HTERT RPE-1 (cell line): Measurements from ENCODE around the gene ARHGAP12.
"Not testable (repeated sequence)": the region's sequence is repeated elsewhere in the genome, so short reads cannot be mapped to it uniquely, and the experiment has no call there.

Source experiments
- in situ Hi-C: fragments of 300-500 bp; cut with MboI; formaldehyde crosslinking; loops from 4 replicates; pipeline ENCODE4 v1.14.3; 2020; ENCODE audit warnings: low sequenced_read_pairs

Gene ARHGAP12

DNA sequence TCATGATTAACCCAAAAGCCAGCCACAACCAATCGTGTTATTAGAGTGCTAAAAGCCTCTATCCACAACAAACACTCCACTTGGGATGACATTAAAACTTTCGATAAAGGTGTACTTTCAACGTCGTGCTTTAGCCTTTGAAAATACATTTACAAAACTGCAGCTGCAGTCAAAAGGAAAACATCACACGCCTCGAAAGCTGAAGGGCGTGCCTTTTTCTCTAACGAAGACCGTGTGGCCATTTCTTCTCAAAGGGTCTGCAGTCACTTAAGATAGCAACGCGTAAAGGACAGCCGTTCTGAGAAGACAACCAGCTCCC lies 1.1 kb downstream of the ARHGAP12 start:
- in situ Hi-C loops: no loop called here

DNA sequence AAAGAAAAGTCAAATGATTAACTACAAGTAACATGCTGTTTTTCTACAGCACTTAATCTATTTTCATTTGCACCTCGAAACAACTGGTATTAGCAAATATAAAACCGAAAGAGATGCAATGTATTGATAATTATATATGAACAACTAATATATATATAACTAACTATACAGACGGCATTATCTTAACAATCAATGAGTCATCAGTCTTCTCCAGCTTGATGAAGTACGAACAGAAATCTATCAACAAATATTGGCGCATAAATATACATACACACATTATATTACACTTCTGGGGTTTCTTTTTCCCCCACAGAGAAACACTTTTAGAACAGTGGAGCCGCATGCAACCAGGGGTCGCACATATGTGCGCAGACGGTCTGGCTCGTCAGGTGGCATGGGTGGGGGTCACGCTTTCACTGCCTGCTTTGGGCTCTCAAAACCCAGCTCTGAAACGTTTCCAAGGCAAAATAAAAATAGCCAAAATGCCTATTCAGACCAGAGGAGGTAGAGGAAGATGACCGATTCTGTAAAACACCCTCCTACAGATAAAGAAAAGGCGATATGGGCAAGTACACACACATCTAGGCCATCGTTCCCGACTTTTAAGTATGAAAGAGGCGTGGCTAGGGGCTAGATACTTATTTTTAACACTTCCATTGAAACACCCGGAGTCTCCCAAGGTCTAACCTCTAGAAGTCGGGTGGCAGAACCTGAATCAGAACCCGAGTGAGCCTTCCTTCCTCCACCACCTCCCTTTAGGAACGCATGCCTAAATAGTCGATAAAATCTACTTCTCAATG lies 1.7 kb downstream of the ARHGAP12 start:
- in situ Hi-C loops: no loop called here

DNA sequence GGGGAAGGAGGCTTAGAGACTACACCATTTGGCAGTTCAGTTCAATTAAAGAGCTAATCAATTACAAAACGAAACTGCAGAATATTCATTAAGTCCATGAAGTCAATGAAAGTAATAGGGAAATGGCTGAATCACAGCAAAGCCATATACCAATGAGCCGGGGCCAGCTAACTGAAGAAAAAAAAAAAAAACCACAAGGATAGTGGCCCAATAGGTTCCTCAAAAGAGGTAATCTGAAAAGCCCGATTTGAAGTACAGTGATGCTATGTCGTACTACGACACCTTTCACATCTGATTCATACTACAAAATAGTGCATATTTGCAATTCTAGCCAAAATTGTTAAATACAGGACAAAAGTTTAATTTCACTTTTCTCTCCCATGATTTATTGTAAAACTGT lies 2.5 kb downstream of the ARHGAP12 start:
- in situ Hi-C loops: no loop called here

DNA sequence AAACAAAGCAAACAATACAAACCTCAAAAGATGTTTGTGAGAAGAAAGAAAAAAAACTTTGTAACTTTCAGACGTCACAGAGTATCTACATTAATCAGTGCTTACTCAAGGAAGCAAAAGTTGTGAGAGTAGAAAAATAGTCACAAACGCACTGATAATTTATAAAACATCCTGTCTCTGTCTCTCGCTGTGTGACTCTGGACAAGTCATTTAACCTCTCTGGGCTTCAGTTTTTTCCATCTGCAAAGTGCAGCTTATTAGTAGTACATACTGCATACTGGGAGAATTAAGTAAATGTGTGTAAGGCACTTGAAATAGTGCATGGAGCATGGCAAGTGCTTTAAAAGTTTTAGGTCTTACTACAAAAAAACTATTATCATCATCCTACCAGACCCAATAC lies 3.8 kb downstream of the ARHGAP12 start:
- in situ Hi-C loops: no loop called here

DNA sequence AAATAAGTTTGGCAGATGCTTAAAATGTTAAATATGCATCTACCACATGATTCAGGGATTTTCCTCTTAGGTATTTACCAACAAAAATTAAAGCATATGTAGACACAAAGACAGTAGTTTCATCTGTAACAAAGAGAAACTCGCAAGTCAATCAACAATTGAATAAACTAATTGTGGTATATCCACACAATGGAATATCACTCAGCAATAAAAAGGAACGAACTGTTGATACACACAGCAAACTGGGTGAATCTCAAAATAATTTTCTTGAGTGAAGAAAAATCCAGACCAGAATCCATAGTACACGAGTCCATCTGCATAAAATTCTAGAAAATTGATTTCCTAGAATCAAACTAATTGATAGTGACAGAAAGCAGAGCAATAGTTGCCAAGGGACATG lies 5.2 kb downstream of the ARHGAP12 start:
- in situ Hi-C loops: no loop called here

DNA sequence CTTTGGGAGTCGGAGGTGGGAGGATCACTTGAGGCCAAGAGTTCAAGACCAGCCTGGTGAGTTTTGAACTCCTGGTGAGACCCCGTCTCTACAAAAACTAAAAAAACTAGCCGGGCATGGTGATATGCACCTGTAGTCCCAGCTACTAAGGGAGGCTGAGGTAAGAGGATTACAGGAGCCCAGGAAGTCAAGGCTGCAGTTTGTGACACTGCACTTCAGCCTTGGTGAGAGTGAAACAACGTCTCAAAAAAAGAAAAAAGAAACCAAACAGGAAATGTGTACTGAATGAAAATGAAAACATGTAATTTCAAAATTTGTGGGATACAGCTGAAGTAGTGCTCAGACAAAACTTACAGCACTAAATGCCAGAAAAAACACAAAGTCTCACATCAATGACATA lies 7.6 kb downstream of the ARHGAP12 start:
- in situ Hi-C loops: no loop called here

DNA sequence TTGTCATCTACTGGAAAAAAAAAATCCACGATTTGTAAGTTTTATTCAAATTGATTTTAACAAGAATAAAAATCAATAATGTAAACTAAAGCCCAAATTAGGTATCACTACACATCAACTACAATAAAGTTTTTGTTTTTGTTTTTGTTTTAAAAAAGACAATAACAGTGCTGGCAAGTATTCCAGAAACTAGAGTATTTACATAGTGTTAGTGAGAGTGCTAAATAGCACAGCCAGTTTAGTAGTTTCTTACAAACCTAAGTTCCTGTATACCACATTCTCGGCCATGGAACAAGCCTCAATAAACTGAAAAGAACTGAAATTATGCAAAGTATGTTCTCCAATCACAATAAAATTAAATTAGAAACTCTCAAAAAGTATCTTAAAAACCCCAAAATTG lies 8.1 kb downstream of the ARHGAP12 start:
- in situ Hi-C loops: no loop called here

DNA sequence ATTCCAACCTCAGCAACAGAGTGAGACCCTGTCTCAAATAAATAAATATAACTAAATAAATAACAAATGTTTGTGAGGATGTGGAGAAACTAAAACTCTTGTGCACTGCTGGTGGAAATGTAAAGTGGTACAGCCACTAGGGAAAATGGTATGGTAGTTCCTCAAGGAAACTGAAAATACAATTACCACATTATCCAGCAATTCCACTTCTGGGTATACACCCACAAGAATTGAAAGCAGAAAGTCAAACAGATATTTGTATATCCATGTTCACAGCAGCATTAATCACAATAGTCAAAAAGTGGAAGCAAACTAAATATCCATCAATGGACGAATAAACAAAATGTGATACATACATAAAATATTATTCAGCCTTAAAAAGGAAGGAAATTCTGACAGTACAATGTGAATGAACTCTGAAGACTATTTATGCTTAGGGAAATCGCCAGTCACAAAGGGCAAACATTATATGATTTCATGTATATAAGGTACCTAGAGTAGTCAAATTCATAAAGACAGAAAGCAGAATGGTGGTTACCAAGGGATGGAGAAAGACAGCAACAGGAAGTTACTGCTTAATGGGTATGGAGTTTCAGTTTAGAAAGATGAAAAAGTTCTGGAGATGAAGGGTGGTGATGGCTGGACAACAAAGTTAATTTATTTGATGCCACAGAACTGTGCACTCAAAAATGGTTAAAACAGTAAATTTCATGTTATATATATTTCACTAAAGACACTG lies 9.8 kb downstream of the ARHGAP12 start:
- in situ Hi-C loops: no loop called here

DNA sequence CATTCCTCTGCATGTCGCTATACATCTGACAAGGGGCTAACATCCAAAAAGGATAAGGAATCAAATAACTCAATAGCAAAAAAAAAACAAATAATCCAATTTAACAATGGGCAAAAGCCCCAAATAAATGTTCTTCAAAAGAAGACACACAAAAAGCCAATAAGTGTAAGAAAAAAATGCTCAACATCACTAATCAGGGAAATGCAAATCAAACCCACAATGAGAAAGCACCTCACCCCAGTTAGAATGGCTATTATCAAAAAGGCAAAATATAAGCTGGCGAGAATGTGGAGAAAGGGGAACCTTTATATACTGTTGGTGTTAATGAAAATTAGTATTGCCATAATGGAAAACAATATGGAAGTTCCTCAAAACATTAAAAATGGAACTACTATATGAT lies 14.3 kb downstream of the ARHGAP12 start:
- in situ Hi-C loops: no loop called here

DNA sequence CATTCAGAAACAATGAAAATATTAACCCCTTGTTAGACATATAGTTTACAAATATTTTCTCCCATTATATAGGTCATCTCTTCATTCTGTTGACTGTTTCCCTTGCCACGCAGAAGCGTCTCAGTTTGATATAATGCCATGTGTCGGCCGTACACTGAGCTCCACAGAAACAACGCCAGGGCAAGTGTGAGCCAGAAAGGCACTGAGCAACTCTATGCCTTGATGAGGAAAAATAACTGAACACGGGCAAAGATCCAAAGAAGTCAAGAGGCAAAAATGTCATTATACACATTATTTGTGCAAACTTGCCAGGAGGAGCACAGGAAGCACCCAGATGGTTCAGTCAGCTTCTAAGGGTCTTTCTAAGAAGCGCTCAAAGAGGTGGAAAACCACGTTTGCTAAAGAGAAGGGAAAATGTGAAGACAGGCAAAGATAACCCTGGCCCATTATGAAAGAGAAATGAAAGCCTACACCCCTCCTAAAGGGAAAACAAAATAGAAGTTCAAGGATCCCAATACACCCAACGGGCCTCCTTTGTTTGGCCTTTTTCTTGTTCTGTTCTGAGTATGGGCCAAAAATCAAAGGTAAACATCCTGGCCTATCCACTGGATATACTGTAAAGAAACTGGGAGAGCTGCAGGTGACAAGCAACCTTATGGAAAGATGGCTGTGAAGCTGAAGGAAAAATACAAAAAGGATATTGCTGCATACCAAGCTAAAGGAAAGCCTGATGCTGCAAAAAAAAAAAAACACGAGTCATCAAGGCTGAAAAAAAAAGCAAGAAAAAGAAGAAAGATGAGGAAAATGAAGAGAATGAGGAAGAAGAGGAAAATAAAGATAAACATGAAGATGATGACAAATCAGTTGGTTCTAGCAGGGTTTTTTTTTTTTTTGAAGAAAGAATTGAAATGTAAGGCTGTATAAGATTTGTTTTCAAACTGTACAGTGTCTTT lies 15.5 kb downstream of the ARHGAP12 start:
- in situ Hi-C loops: no loop called here

DNA sequence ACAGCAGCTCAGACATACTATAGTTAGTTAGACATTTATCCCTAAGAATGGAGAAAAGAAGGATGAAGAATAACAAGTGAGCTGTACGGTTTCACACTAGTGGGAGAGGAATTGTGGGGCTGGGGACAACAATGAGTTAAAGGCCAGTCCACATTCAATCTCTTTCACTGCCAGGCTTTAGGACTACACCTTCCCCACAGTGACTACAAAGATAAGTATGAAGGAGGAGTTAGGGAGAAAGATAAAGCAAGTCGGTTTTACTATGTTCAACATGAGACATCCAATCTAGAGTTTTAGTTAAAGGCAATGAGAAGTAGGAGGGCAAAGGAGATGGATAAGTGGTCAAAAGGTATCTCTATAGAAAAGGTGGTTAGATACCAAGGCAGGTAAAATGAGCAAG lies 16.3 kb downstream of the ARHGAP12 start:
- in situ Hi-C loops: no loop called here

DNA sequence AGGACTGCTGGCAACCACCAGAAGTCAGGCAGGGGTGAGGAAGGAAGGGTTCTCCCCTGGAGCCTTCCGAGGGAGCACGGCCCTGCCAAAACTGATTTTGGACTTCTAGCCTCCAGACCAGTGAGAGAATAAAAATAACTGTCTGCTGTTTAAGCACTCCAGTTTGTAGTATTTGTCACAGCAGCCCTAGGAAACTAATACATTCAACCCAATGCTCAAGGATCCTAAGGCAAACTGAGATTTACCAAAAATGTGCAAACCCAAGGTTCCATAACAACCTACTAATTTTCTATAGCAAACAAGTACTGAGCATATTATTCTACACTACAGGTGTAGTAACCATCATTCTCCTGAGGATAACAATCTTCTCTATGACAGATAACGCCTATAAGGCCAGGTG lies 18.6 kb downstream of the ARHGAP12 start:
- in situ Hi-C loops: no loop called here

DNA sequence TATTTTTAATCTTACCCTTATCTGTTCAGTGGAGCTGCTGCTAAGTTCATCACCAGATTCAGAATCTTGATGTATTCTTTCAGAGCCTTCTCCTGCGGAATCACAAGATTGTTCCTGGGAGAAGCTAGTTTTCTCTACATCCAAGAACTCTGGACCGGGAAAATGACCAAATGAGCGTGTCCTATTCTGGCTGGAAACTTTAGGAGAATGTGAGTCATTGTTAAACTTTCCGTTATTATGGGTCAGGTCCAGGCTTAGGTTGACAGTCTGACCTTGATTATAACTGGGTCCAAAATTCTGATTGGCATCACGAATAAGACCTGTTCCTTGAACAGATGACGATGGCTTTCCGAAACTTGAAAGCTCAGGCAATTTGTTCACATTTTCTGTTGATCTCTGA lies 20.5 kb downstream of the ARHGAP12 start:
- in situ Hi-C loops: no loop called here

DNA sequence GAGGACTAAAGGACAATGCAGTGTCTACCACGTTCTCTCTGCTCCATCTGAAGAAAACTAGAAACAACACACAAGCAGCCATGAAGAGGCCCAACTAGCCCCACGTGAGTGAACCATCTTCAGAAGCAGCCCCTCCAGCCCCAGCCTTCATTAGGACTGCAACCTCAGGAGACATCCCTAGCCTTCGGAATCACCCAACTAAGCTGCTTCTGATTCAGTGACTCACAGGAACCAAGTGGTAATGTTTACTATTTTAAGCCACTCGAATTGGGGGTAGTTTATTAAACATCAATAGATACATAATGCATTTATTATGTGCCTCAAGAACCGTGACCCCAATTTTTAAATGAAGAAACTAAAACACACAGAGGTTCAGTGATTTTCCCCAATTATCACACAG lies 22.6 kb downstream of the ARHGAP12 start:
- in situ Hi-C loops: no loop called here

DNA sequence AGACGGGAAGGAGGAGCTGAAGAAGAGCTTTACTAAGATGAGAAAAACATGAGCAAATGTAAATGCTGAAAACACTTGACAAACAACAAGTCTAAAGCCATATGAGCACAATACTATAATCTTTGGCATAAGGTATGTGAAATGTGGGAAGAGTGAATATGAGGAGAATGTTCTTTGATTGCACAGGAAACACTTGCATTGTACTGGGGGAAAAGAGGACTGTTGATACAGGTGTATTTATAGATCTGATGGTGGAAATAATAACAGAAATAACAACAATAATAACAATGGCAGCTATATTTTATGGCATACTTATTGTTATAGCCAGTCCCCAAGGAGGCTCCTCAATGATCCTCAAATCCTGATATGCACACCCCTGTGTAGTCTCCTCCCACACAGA lies 23.0 kb downstream of the ARHGAP12 start:
- in situ Hi-C loops: no loop called here

DNA sequence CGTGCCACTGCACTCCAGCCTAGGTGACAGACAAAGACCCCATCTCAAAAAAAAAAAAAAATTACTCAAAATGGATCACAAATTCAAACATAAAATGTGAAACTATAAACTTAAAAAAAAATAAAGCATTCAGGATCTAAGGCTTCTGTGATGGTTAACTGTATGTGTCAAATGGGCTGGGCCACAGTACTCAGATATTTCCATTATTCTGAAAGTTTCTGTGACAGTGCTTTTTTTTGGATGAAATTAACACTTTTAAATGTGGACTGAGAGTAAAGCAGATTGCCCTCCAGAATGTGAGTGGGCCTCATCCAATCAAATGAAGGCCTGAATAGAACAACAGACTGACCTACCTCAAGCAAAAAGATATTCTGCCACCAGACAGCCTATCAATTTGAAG lies 26.0 kb downstream of the ARHGAP12 start:
- in situ Hi-C loops: no loop called here

DNA sequence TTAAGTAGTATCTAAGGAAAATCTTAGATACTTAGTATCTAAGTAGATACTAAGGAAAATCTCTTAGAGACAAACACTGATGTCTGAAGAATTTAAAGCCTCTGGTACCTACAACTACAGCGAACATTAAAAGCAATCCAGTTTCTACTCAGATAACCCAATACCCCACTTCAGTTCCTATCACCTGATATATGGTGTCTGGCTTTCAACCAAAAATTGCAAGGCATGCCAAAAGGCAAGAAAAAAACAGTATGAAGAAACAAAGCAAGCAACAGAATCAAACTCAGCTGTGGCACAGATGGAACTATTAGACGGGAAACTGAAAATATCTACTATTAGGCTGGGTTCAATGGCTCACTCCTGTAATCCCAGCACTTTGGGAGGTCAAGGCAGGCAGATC lies 31.1 kb downstream of the ARHGAP12 start:
- in situ Hi-C loops: no loop called here

DNA sequence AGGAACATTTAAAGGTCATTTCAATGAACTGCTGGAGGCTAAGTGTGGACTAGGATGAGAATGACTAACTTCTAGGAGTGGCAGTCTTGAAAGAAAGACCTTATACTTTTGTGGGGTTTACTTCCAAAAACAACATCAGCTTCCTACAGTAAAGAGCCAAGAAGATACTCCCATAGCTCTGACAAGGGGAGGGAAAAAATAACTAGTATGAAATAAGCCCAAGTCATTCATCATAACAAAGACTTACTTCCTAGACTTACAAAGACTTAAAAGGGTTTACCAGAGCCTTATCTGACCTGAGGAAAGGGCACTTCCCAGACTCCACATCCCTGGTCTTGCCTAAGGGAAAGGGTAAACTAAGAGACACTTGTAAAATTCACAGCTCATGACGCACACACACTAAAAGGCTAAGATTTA lies 31.7 kb downstream of the ARHGAP12 start:
- in situ Hi-C loops: no loop called here

DNA sequence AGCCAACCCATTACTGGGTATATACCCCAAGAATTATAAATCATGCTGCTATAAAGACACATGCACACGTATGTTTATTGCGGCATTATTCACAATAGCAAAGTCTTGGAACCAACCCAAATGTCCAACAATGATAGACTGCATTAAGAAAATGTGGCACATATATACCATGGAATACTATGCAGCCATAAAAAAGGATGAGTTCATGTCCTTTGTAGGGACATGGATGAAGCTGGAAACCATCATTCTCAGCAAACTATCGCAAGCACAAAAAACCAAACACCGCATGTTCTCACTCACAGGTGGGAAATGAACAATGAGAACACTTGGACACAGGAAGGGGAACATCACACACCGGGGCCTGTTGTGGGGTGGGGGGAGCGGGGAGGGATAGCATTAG lies 32.9 kb downstream of the ARHGAP12 start:
- in situ Hi-C loops: not testable (repeated sequence)

DNA sequence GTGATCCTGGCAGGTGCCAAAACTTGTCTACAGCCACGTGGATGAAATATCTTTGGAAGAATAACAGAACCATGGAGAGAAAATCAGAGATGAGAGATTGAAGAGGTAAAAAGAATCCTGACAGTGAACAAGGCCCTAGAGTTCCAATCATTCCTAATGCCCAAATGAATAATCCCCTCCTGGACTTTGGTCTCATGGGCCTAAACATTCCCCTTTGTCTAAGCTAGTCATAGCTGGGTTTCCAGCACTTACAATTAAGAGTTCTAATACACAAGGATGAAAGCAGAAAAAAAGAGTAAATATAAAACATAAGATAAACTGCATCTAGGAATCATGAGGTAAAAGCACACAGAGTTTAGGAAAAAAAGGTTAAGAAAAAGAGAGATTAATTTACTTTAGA lies 40.2 kb downstream of the ARHGAP12 start:
- in situ Hi-C loops: no loop called here

DNA sequence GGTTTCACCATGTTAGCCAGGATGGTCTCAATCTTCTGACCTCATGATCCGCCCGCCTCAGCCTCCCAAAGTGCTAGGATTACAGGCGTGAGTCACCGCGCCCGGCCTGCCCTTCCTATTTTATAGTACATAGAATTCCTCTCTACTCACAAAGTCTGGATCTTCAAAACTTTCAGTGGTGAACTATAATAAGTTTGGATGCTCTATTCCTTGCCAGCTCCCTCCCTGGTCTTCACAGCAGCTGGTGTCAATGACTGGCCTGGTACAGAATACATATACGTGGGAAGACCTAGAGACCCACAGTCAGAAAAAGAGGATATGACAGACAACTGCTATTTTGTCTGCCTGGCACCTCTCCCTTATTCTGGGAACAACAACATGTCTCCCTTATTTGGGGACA lies 40.8 kb downstream of the ARHGAP12 start:
- in situ Hi-C loops: no loop called here

DNA sequence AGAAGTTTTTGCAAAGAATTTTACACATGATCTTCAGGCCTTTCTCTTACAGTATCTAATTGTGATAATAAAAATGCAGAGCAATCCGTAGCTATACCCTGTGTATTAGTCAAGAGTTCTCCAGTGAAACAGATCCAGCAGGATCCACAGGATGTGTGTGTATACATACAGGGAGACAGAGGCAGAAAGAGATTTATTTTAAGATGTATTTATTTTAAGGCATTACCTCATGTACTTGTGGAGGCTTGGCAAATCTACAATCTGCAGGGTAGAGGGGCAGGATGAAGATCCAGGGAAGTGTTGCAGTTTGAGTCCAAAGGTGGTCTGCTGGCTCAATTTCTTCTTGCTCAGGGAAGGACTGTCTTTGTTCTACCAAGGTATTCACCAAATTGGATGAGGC lies 41.7 kb downstream of the ARHGAP12 start:
- in situ Hi-C loops: no loop called here
